GM04504 (cell line): ENCODE data around the gene SLC23A2.
"Not testable (repeated sequence)": the region's sequence is repeated elsewhere in the genome, so short reads cannot be mapped to it uniquely, and the experiment has no call there.

Experiments
- DNase-seq: peaks from one replicate; pipeline ENCODE4 v3.0.0-alpha.2; 2012; ENCODE audit warnings: low read depth

SLC23A2 gene

DNA sequence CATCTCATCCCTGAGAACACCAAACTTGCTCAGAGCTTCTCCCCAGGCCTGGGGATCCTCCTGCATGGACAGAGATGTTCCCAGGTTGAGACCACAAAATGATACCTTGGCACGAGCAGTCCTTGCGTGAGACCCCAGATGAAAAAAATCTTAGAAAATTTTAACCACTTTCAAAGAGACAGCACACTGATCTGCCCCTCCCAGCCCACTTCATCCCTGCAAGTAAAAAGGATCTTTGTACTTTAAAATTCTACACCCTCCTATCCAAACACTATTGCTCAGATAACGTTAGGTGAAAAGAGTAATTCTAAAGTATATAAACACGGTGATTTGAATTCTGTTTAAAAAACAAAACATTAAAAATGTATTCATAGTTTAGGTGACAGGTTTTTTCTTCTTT, 98.5 kb downstream of the SLC23A2 start:
- DNase-seq: no peak

DNA sequence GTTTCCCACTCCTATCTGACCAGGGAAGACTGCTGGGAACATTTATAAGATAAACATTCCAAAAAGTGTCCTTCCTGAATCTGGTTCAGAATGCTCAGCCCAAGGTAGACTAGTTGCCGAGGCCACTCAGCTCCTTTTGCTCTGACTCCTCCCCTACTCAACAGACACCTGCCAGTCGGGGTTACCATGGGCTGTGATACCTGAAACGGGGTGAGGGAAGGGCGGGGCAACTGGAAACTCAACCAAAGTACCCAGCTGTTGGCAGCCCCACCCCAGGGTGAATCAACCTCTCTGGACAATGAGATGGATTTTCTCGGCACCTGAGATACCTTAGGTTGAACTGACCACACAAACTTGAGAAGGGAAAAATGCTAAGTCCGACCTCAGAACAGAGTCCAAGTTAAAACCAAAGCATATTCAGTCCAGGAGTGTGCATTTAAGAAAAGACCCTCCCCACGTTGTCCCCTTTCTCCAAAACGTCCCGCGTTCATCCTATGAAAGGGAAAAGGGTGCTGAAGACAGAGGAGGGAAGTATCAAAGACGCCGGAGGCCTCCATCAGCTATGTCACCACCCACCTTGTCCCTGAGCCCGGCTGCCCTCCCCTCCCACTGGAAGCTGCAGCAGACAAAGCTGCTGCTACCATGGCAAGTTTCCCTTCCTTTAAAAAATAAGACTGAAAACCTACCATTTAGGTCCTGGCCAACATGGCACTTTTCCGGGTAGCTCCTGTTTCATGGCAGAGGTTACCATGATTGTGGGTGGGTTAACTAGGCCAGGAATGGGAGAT, 100.1 kb downstream of the SLC23A2 start:
- no peak for DNase-seq

DNA sequence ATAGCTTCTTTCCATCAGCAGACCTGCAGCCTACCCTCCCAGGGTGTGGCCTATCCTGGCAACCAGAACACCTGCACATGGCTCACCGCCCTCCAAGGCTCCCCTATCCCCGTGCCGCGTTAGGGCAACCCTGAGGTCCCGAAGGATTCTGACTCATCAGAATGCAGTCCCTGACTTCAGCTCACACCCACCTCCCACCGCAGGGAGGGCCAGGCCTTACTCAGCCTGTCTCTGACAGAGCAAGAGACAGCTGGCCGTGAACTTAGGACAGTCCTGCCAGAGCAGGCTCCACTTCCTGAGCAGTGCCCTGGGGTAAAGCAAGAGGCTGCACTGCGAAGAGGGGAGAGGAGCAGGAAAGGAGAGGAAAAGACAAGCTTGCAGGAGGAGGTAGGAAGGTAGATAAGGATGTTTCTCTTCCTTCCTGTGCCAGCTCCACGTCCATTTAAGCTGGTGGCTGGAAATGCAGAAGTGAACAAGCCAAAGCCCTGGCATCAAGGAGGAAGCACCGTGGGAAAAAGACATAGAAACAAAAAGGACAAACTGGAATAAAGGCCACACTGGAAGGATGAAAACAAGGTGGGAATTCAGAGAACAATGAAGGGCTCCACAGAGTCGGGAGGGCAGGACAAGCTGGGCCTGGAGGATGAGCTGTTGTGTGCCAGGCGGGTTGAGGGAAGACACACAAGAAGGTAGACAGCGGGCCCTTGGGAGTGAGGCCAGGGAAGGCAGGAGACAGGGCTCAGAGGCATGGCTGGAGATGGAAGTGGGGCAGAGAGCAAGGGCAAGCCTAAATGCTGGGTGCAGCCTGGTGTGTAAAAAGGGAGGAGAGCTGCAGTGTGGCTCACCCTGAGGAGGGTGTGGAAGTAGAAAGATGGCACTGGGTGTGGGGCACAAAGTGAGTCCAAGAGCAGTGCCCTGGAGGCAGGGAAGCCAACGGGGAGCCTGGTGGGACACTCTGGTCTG, 102.7 kb downstream of the SLC23A2 start:
- peak; percentile 6 for DNase-seq

DNA sequence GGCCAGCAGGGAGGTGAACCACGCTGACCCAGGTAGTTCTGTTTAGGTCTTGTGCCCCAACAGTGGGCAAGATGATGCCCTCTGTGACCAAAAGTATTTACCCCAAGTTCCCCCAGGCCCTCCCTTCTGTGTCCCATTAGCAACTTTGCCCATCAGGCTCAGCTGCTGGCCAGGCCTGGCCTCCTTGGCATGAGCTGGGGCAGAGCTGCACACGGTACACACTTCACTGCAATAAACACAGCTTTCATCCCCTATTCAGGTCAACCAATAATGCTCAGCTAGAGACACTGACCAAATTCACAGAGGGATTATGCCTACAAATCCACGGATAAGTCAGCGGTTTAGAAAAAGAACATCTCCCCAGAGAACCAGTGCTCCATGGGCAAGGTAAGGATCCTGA, 103.7 kb downstream of the SLC23A2 start:
- no peak for DNase-seq

DNA sequence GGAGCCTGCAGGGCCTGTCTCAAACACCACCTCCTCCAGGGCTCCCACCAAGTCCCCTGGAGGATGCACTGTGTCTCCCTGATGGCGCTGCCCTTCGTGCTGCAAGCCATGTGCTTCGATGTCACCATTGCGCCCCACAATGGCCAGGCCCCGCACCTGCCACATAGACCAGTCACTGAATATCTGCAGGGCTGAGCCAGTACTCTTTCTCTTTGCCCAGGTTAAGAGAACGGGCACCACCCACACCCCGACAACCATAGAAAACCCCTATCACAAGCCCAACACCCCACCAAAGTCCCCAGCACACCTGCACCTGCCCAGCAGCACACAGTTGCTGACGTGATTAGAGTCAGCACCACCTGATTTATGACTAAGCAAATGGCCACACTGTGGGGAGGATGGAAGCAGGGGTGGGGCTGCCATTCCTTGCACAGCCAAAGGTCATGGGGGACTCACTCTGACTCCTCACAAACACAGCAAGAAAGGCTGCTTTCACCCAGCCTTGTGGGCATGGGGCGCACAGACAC, 104.3 kb downstream of the SLC23A2 start:
- no peak for DNase-seq

DNA sequence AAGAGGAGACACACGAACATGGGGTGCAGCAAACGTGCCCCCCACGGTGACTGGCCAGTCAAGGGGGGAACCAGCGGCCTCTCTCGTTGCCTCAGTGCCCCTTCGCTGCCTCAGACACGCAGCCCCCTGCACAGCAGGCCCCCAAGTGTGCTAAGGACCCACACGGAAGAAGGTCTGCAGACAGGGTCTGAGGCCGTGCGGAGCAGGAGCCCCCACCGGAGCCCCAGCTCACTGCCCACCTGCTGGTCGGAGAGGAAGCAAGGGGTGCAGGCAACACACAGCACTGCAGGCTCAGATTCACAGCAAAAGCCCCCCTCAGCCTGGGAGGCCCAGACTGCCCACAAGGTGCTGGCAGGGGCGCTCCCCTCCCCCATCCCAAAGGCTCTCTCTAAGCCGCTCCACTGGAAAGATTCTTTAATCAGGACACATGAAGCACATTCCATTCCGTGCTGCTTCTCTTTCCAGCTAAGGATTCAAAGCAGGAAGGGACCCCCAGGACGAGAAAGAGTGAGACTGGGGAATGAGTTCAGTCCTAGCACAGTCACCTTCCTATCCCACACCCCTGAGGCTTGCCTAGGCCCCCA, 105.1 kb downstream of the SLC23A2 start:
- DNase-seq: no peak

DNA sequence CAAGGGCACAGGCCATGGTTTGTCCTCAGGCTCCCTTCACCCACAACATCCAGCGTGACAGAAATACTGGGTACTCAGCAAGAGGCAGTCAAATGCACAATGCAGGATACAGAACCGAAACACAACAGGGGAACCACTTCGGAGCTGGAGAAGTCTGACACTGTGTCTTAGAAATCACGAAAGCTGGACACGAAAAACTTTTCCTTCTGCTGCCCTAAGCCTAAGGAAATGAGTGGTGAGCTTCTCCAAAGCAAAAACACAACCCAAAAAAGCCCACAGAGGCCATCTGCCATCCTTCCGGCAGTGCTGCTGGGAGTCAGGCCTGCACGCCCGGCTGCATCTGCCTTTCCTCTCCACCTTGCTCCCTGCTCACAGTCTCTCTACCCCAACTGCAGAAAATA, 106.3 kb downstream of the SLC23A2 start:
- no peak for DNase-seq

DNA sequence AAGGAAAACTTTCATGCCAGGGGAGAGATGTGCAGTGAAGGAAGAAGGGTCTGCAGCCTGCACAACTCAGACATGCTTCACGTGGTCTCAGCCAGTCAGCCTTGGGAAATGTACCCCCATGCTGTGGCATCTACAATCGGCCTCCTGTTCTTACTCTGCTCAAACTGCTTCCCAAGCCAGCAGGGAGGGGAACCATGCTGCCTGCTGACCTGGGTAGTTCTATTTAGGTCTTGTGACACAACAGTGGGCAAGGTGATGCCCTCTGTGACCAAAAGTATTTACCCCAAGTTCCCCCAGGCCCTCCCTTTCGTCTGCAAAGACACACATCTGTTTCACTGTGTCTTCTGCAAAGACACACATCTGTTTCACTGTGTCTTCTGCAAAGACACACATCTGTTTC, 106.9 kb downstream of the SLC23A2 start:
- no peak for DNase-seq

DNA sequence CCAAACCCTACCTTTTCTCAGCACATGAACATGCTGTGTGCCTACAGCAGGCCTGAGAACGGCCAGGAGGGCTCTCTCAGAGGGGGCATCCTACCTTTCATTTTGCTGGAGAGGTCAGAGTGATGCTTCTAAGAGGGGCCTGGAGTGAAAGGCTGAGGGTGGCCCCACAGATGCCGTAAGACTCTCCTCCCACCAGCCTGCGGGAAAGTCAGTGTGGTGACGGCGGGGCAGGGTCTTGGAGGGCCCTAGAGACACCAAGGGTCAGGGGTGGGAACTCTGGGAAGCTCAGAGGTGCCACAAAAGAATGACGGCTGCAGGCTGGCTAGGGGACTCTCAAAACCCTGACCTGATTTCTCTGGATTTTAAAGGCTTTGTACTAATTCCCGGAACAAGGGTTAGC, 107.6 kb downstream of the SLC23A2 start:
- no peak for DNase-seq

DNA sequence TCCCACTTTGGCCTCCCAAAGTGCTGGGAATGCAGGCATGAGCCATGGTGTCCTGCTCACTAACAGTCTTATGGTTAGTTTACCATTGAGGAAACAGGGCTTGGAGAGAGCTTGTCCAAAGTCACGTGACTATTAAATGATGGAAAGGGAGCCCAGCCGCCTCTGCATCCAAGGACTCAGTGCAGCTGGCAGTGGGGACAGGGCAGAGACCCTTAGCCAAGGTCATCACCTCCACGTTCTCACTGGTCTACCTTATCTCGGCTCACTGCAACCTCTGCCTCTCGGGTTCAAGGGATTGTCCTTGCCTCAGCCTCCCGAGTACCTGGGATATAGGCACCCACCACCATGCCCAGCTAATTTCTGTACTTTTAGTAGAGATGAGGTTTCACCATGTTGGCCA, 109.3 kb downstream of the SLC23A2 start:
- no peak for DNase-seq

DNA sequence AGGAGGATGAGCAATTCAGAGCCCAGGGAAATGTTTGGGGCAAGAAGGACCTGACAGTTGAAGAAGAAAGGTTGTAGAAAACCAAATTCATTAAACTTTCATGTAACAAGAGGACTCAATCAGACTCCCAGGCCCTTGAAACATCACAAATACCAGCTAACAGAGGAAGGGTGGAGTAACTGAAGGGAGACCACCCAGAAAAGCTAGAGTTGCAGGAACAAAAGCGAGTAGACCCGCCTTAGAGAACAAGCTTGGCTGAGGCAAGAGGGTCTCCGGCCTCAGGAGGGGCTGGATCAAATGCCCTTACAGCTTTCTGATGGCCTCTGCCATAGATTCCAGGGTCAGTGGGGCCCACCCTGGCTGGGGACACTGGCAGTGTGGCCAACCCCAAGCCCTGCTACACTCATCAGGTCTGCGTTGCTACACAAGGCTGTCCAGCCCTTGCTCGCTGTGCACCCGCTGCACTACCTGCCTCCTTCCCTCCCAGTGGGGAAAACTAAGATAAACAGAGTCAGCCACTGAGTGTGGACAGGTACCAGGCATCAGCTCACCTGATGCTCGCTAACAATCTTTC, 110.0 kb downstream of the SLC23A2 start:
- DNase-seq: no peak

DNA sequence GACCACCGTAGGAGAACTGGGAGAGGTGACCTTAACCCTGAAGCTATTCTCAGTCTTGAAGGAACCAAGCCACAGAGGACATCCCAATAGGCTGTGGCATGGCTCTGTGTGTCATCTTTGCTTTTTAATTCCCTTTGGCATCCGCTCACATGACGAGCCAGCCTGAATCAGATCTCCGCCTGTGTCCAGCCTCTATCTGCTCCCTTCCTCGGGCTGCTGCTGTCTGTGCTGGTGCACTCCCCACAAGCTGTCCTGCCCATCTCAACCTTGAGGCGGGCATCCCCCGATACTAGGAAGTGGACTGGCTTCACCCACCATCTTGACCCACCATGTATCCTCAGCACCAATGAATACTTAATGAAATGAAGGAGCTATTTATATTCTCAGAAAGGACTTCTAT, 111.9 kb downstream of the SLC23A2 start:
- no peak for DNase-seq

DNA sequence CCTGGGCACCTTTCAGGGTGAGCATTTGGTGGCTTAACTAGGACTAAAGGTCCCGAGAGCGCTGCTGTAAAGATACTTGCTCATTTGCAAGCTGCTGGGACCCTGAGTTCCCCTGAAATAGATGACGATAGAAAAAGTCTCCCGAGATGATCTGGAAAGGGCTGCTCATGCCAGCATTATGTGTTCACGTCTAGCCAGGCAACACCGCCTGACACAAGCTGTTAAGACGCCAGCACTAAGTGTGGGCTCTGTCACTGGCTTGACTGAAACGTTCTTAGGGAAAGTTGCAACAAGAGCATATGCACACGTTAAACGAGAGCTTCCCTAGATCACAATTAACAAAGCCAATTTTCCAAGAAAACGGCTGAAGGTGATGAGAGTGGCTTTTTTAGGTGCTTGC, 113.7 kb downstream of the SLC23A2 start:
- no peak for DNase-seq

DNA sequence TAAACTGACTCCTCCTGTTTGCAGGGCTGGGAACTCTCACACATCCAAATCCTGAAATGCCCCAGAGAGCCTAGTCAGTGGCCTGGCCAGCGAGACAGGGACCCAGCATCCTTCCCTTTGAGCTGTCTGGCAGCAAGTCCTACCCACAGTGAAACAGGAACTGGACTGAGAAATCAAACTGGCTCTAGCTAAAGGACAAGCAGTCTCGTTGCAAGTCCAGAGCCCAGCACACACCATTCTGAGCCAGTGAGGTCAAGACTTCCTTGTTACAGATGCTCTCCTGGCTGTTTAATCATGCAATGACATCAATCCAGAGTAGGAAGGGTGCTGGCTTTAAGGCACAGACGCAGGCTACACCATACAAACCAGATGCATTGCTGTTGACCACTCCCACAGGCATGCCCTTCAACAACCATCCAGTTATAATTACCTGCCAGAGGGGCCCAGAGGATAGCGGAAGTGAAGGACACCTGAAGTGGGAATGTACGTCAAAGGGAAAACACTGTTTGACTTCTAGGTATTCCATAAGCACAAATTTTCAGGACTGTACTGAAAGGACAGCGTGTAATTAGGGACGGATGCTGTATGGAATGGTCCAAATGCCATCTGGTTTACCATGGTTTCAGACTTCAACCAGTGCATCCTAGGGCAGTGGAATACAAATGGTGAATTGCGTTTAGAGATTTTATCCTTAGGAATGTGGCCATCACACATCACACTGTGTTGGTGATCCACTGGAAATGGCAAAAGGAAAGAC, 114.4 kb downstream of the SLC23A2 start:
- DNase-seq: no peak

DNA sequence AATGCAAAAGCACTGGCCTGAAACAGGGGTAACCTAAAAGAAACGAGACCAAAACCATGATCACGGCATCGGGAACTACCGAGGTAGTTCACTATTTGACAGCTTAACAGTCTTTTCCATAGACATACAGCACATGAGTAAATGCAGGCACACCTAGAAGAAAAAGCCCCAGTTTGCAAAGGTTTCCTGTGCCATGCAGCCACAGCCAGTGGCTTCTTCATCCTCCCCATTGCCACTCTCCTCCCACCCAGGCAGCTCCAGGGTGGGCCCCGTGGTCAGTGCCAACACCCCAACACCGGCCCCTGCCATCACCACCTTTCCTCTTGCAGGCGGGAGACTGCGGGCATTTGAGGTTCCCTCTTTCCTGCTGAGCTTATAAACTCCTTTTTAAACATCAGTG, 115.4 kb downstream of the SLC23A2 start:
- DNase-seq: no peak

DNA sequence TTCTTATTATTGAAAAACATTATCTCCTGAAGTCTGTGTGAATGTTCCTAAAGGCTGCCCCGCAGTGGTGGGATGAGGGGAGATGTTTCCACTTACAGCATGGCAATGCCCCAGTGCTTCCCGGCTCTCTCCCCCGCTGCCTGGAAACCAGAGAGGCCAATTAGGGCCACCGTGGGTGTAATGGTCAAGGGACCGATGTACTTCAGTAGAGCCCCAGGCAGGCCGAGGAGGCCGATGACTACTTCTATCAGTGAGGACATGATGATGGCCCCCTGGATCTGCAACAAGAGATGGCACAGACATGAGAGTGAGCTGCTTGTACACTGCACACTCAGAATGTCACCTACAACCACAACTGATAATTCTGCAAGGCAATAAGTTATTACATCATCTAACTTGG, 117.8 kb downstream of the SLC23A2 start:
- no peak for DNase-seq

DNA sequence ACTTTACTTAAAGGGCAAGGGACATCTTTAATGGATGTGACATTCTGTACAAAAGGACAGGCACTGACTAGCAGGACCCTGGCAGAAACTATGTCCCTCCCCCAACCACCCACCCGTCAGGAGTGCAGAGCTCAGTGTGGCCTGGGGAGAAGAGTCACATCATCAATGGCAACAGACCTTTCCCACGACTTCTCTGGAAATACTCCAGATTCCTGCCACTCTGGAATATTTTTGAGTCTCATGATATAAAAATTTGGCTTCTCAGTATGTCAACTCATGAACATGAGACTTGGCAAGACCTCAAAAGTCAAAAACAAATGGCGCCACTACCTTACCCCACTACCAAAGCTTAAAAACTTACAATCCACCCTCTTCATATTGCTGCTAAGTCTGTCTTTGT, 118.3 kb downstream of the SLC23A2 start:
- no peak for DNase-seq

DNA sequence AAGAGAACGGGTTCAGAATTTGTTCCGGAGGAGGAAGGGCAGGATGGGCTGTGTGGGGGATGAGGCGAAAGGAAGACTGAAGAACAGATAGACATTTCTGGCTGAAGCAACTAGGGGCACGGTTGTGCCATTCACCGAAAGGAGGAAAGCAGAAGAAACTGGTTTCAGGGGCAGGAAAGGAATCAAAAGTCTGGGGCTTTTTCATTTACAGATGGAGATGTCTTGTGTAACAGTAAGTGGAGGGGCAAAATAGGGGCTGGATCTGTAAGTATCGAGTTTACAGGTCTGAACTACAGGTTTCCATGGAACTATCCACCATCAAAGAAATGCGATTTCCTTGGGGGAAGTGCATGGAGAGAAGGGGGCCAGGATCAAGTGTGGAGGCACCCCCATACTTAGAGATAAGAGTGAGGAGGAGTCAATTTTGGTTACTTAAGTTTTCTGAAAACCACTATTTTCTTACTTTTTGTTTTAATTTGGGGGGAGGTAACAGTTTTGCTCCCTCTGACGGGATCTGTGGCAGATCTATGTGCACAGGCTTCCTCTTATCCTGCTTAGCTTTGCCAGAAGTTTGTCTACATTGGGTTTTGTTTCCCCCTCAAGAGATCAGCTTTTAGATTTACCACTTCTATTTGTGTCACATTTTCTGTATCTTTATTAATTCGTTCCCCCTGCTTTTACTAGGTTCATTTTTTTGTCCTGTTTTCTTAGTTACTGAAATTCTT, 120.1 kb downstream of the SLC23A2 start:
- DNase-seq: no peak

DNA sequence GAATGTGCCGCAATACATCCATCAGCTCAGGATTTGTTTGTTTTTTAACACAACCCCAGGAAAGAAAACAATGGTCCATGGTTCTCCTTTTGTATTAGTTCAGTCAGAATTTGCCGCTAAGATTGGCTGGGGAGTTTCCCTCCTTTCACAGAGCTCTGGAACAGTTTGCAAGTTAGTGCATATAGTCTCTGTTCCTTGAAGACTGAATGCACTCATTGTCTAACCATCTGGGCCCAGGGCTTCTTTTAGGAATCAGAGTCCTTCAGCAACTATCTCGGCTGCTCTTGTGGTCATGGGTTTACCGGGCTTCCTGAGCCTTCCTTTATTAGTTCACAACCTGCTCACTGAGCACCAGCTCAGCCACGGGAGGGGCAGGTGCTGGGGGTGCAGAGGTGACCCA, 121.3 kb downstream of the SLC23A2 start:
- DNase-seq: no peak

DNA sequence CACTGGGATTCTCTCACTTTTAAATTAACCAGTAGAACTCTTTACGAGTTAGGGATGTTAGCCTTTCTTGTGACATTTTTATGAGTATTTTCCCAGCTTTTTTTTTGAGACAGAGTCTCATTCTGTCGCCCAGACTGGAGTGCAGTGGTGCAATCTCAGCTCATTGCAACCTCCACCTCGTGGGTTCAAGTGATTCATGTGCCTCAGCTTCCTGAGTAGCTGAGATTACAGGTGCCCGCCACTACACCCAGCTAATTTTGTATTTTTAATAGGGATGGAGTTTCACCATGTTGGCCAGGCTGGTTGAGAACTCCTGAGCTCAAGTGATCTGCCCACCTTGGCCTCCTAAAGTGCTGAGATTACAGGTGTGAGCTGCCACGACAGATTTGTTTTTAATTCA, 123.2 kb downstream of the SLC23A2 start:
- not testable (repeated sequence) for DNase-seq

DNA sequence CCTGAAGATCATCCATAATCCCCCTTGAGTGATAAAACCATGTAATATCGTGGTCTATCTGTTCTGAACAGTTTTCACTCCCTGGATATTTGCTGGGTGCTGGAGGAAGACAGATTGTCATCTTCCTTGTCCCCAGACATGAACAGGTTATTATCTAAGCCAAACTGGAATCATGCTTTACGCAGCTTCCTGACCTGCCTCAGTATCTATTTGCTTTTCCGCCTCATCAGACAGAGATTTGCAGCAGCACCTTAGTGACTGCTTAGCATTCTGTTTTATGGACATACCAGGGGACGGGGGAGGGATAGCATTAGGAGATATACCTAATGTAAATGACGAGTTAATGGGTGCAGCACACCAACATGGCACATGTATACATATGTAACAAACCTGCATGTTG, 124.6 kb downstream of the SLC23A2 start:
- no peak for DNase-seq
